SK-N-SH (cell line): ENCODE data around the gene SV2B.

Experiments
- MXI1 ChIP-seq: IDR thresholded peaks from 2 replicates; pipeline ENCODE4 v1.6.1; 2012; ENCODE audit warnings: mild to moderate bottlenecking, low read depth, low read length, improper control_type of control experiment
- NRF1 ChIP-seq: IDR thresholded peaks from 2 replicates; pipeline ENCODE4 v1.6.1; 2012; ENCODE audit warnings: low read depth, mild to moderate bottlenecking, low read length
- POLR2AphosphoS5 ChIP-seq: IDR thresholded peaks from 2 replicates; pipeline ENCODE4 v1.6.1; 2012; ENCODE audit warnings: low read depth, low read length
- RFX5 ChIP-seq: IDR thresholded peaks from 2 replicates; pipeline ENCODE4 v1.6.1; 2012; ENCODE audit warnings: mild to moderate bottlenecking, improper control_type of control experiment, low read length
- TAF1 ChIP-seq: IDR thresholded peaks from 2 replicates; pipeline ENCODE4 v1.6.1; 2012; ENCODE audit warnings: low read depth, mild to moderate bottlenecking, low read length, moderate library complexity, borderline replicate concordance
- TCF12 ChIP-seq: IDR thresholded peaks from 2 replicates; pipeline ENCODE4 v1.4.0; 2012
- TF ChIP-seq, protein P1 (sequence below): fragments of 150-350 bp; IDR thresholded peaks from 2 replicates; pipeline ENCODE4 v1.6.1; 2017; ENCODE audit warnings: antibody characterized with exemption, low read length, low read depth, borderline replicate concordance
- TF ChIP-seq, protein P2 (sequence below): IDR thresholded peaks from 2 replicates; pipeline ENCODE4 v1.4.0; 2012; ENCODE audit warnings: low read depth
- TF ChIP-seq, protein P3 (sequence below): fragments of 200-600 bp; sonication (generic); IDR thresholded peaks from 2 replicates; pipeline ENCODE4 v1.6.1; 2017; ENCODE audit warnings: antibody characterized with exemption, mild to moderate bottlenecking, moderate library complexity

- TF ChIP-seq RFX5 (no peak), TAF1 (no peak), MXI1 (no peak), NRF1 (no peak), TCF12 (no peak), POLR2AphosphoS5 (no peak)
- TF ChIP-seq, protein P1, sequence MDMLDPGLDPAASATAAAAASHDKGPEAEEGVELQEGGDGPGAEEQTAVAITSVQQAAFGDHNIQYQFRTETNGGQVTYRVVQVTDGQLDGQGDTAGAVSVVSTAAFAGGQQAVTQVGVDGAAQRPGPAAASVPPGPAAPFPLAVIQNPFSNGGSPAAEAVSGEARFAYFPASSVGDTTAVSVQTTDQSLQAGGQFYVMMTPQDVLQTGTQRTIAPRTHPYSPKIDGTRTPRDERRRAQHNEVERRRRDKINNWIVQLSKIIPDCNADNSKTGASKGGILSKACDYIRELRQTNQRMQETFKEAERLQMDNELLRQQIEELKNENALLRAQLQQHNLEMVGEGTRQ = no peak
- TF ChIP-seq, protein P2, sequence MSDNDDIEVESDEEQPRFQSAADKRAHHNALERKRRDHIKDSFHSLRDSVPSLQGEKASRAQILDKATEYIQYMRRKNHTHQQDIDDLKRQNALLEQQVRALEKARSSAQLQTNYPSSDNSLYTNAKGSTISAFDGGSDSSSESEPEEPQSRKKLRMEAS = no peak
- TF ChIP-seq, protein P3, sequence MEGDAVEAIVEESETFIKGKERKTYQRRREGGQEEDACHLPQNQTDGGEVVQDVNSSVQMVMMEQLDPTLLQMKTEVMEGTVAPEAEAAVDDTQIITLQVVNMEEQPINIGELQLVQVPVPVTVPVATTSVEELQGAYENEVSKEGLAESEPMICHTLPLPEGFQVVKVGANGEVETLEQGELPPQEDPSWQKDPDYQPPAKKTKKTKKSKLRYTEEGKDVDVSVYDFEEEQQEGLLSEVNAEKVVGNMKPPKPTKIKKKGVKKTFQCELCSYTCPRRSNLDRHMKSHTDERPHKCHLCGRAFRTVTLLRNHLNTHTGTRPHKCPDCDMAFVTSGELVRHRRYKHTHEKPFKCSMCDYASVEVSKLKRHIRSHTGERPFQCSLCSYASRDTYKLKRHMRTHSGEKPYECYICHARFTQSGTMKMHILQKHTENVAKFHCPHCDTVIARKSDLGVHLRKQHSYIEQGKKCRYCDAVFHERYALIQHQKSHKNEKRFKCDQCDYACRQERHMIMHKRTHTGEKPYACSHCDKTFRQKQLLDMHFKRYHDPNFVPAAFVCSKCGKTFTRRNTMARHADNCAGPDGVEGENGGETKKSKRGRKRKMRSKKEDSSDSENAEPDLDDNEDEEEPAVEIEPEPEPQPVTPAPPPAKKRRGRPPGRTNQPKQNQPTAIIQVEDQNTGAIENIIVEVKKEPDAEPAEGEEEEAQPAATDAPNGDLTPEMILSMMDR = no peak
Measured at GRCh38 chr15:91199511-91199910, 99.5 kb downstream of the SV2B start.
